Activated CD4-positive, alpha-beta T cell treated with anti-CD3 and anti-CD28 coated beads, Interleukin-2, amount 10 ng/mL, durations not matched to agents 7 days and 5 days (primary cell): ENCODE data around the gene ZNF560. TPM values are rescaled to one million over a fixed set of nuclear protein-coding genes. Genes with fewer than 3 reads are reported as not detected.

Experiments used
- CTCF ChIA-PET: fragments of 350-600 bp; sonication (Branson Sonifier 250); formaldehyde crosslinking; loops from one replicate; lab custom pipeline; 2021; ENCODE audit warnings: antibody characterized with exemption; lab: Charles Lee
- POLR2A ChIA-PET: fragments of 350-600 bp; sonication (Branson Sonifier 250); formaldehyde crosslinking; loops from one replicate; lab custom pipeline; 2021; ENCODE audit warnings: antibody characterized with exemption; lab: Charles Lee
- DNase-seq: peaks from one replicate; pipeline ENCODE4 v3.0.0-alpha.2; 2020
- H3K27ac Mint-ChIP-seq: one replicate; pipeline ENCODE4 v1.8.0; 2021; ENCODE audit warnings: mild to moderate bottlenecking, moderate library complexity, mixed read lengths
- H3K27me3 Mint-ChIP-seq: one replicate; pipeline ENCODE4 v1.8.0; 2021; ENCODE audit warnings: mixed read lengths
- H3K36me3 Mint-ChIP-seq: one replicate; pipeline ENCODE4 v1.8.0; 2021; ENCODE audit warnings: low read depth, mixed read lengths
- H3K4me1 Mint-ChIP-seq: one replicate; pipeline ENCODE4 v1.8.0; 2021; ENCODE audit warnings: mixed read lengths
- H3K4me3 Mint-ChIP-seq: one replicate; pipeline ENCODE4 v1.8.0; 2021; ENCODE audit warnings: mild to moderate bottlenecking, moderate library complexity, mixed read lengths
- H3K9me3 Mint-ChIP-seq: one replicate; pipeline ENCODE4 v1.8.0; 2021; ENCODE audit warnings: mixed read lengths
- total RNA-seq, 2 experiments: library from RNA; stranded (reverse); gene quantifications; one replicate each; pipeline ENCODE4 v1.2.3, GENCODE V29; 2021

ZNF560 gene
- total RNA-seq, 2 experiments from 2014 or later: 0.06 TPM; not detected in 1

DNA sequence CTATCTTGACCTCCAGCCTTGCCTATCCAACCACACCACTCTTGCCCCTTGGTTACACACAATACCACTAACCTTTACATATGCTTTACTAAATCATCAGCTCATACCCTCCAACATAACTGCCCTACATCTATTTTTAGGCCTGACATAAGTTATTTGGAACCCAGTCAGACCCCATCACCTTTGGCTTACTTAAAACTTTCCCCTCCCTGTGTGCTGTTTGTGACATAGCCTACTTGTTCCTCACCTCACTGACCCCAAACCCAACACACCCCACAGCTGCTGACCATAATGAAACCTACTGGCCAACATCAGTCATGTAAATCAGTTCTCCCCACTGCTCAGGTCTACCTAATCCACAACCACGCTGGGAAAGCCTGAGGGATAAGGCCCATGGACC is 68.0 kb downstream of the ZNF560 start:
- Mint-ChIP-seq H3K4me1 (peaks cover 16% of the 10 kb centered on the region), H3K27ac (no peak overlapping the region), H3K4me3 (no peak overlapping the region), H3K27me3 (no peaks in the 10 kb centered on the region), H3K9me3 (peaks cover 25% of the 10 kb centered on the region), H3K36me3 (peaks cover 79% of the 10 kb centered on the region)
- DNase-seq: no peak
- ChIA-PET CTCF (no interaction called here), POLR2A (no interaction called here)

DNA sequence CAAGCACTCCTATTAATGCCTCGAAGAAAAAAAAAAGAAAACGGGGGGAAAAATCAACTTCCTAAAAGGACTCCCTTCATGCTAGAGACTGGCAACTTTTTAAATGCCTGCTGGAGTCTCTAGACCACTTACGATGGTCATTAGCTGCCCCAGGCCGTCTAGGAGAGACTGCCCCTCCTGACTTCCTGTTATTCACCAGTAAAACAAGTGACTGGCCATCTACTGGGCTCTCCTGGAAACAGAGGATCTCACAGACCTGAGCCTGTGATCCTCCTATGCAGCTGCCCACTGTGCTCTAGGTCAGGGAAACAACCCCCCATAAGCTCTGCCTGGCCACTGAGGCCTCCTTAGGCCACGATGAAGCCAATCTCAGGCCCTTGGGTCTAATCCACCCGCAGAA is 70.5 kb downstream of the ZNF560 start:
- H3K9me3 Mint-ChIP-seq: peaks cover 37% of the 10 kb centered on the region
- no peaks in the 10 kb centered on the region for H3K27me3 Mint-ChIP-seq
- peaks cover 91% of the 10 kb centered on the region for H3K36me3 Mint-ChIP-seq
- no peak overlapping the region for H3K4me3 Mint-ChIP-seq
- CTCF ChIA-PET: interaction anchor here (0.5 kb wide), 1 partner anchor 810 kb away, joined by 4 read pairs; no protein-coding TSS in a partner anchor
- no peak overlapping the region for H3K27ac Mint-ChIP-seq
- H3K4me1 Mint-ChIP-seq: peaks cover 6% of the 10 kb centered on the region
- POLR2A ChIA-PET: no interaction called here
- DNase-seq: no peak

Other genes starting within 250 kb of the ZNF560 start
- not detected for gene OR7E24, start 247.7 kb downstream of the ZNF560 start, total RNA-seq
- 10 to 100 TPM in 1 of 2 experiments, 1 to 10 TPM in 1; 9.2 to 10.6 TPM for gene ZNF699, start 188.8 kb downstream of the ZNF560 start, total RNA-seq
- 10 to 100 TPM; 14.2 to 15.2 TPM for gene ZNF559, start 174.4 kb downstream of the ZNF560 start, total RNA-seq
- gene ZNF177, start 135.6 kb downstream of the ZNF560 start, total RNA-seq: under 1 TPM; 0.69 to 0.75 TPM
- gene ZNF266, start 63.0 kb downstream of the ZNF560 start, total RNA-seq: 10 to 100 TPM; 29.4 to 31.7 TPM
- gene ZNF426, start 40.0 kb upstream of the ZNF560 start, total RNA-seq: 10 to 100 TPM; 12.7 to 15.0 TPM
- 10 to 100 TPM; 52.0 to 52.2 TPM for gene ZNF121, start 85.9 kb upstream of the ZNF560 start, total RNA-seq
- gene ZNF561, start 122.6 kb upstream of the ZNF560 start, total RNA-seq: 10 to 100 TPM; 24.4 to 25.8 TPM
- 10 to 100 TPM; 18.1 to 19.7 TPM for gene ZNF562, start 176.5 kb upstream of the ZNF560 start, total RNA-seq